ENCODE data around the gene ZBTB7A. TPM values are rescaled to one million over a fixed set of nuclear protein-coding genes. Genes with fewer than 3 reads are reported as not detected.
A peak's percentile ranks its signal among the peaks of the same experiment; 100 is the strongest.

Gene ZBTB7A
- total RNA-seq, 1 donor from 2014 or later = 30.1 TPM

- DNase-seq (ENCODE audit: low read depth) = no peak
Measured at GRCh38 chr19:4054441-4055208, 12.1 kb downstream of the ZBTB7A start.

- DNase-seq (ENCODE audit: low read depth) = no peak
Measured at GRCh38 chr19:4053423-4054324, 13.0 kb downstream of the ZBTB7A start.

GRCh38 chr19:4052993-4053422 lies 13.7 kb downstream of the ZBTB7A start:
- no peak for DNase-seq (ENCODE audit: low read depth)

- DNase-seq (ENCODE audit: low read depth) = no peak
Measured at GRCh38 chr19:4052114-4052992, 14.3 kb downstream of the ZBTB7A start.

GRCh38 chr19:4051175-4052101 lies 15.3 kb downstream of the ZBTB7A start:
- DNase-seq (ENCODE audit: low read depth) = peak; percentile 69

- DNase-seq (ENCODE audit: low read depth) = peak; percentile 33
Measured at GRCh38 chr19:4049432-4049831, 17.3 kb downstream of the ZBTB7A start.

- DNase-seq (ENCODE audit: low read depth) = no peak
Measured at GRCh38 chr19:4046946-4047683, 19.6 kb downstream of the ZBTB7A start.

GRCh38 chr19:4046362-4046691 lies 20.4 kb downstream of the ZBTB7A start:
- no peak for DNase-seq (ENCODE audit: low read depth)

GRCh38 chr19:4045597-4046361 lies 20.9 kb downstream of the ZBTB7A start:
- no peak for DNase-seq (ENCODE audit: low read depth)

GRCh38 chr19:4044990-4045465 lies 21.7 kb downstream of the ZBTB7A start:
- DNase-seq (ENCODE audit: low read depth) = no peak

GRCh38 chr19:4043966-4044715 lies 22.6 kb downstream of the ZBTB7A start:
- no peak for DNase-seq (ENCODE audit: low read depth)

GRCh38 chr19:4043401-4043800 lies 23.3 kb downstream of the ZBTB7A start:
- DNase-seq (ENCODE audit: low read depth) = no peak

GRCh38 chr19:4042731-4043082 lies 24.0 kb downstream of the ZBTB7A start:
- no peak for DNase-seq (ENCODE audit: low read depth)

GRCh38 chr19:4042064-4042730 lies 24.5 kb downstream of the ZBTB7A start:
- no peak for DNase-seq (ENCODE audit: low read depth)

GRCh38 chr19:4038661-4039423 lies 27.9 kb downstream of the ZBTB7A start:
- DNase-seq (ENCODE audit: low read depth) = no peak

- DNase-seq (ENCODE audit: low read depth) = no peak
Measured at GRCh38 chr19:4038057-4038456, 28.6 kb downstream of the ZBTB7A start.
